ENCODE results near the gene CCHCR1. TPM values are rescaled to one million over a fixed set of nuclear protein-coding genes. Genes with fewer than 3 reads are reported as not detected.

The CCHCR1 gene
- total and polyA plus RNA-seq, 2 of the 8 experiments (the other 6 are each of a cell fraction or from before 2014, with no cell fraction given): 20.9 to 38.0 TPM

DNA sequence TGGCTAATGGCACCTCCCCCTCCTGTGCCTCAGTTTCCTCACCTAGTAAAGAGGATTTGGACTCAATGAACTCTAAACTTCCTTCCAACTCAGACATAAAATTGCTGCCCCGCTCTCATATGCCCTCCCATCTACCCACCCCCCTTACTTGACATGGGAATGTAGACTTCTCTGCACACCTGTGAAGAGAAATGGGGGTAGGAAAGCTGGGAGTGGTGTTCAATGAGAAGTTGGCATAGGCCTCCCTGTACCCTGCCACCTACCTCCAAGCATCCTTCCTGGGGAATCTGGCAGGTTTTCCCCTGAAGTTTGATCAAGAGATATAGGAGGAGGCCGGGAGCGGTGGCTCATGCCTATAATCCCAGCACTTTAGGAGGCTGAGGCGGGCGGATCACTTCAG is 16.8 kb upstream of the CCHCR1 start:
- no peak overlapping the region for H3K4me2 ChIP-seq (ENCODE audit: insufficient read depth in 1 of 2, low read depth in 2 of 2, low read length in 2 of 2)
- FAIRE-seq (no peak), DNase-seq (ENCODE audit: low read depth in 1 of 2, low spot score in 2 of 2) (no peak)
- H4K5ac ChIP-seq (ENCODE audit: insufficient read length, low read depth, low read length): no peak overlapping the region
- peaks cover 6 to 46% of the 10 kb centered on the region in 2 experiments for H3K79me2 ChIP-seq (ENCODE audit: control insufficient read depth in 1 of 2, insufficient read depth in 2 of 2, low read length in 2 of 2)
- H2BK20ac ChIP-seq (ENCODE audit: low read length): peak overlapping the region; percentile 88
- no peak overlapping the region for H3K56ac ChIP-seq (replicated peaks; ENCODE audit: insufficient read length, low read depth, low read length)
- H3K9me3 ChIP-seq (ENCODE audit: insufficient read depth in 2 of 2, low read depth in 1 of 2, low read length in 1 of 2): no peaks in the 10 kb centered on the region
- CTCF ChIA-PET (ENCODE audit: partially characterized antibody): interaction anchor here (0.6 to 5.9 kb wide), 11 partner anchors 9 to 634 kb away, joined by 3 to 36 read pairs (median 3); no protein-coding TSS in a partner anchor
- H2BK15ac ChIP-seq (ENCODE audit: low read length): peak overlapping the region; percentile 83; the same call in 1 of the 2 replicates
- H2AFZ ChIP-seq (ENCODE audit: low read length): no peak overlapping the region
- no peak overlapping the region for H4K8ac ChIP-seq (ENCODE audit: extremely low read depth, insufficient read depth, low read length)
- peak overlapping the region; percentile 6 for H3K4ac ChIP-seq (replicated peaks; ENCODE audit: insufficient read length, low read depth, low read length)
- H2BK120ac ChIP-seq (replicated peaks; ENCODE audit: low read depth, low read length): no peak overlapping the region
- H2AK5ac ChIP-seq (ENCODE audit: low read depth, low read length): peak overlapping the region; percentile 97; the same call in 1 of the 2 replicates
- H3K27ac ChIP-seq (ENCODE audit: low read depth, low read length): no peak overlapping the region
- 75% methylated on average over 5 of the region's 5 CpGs; no CpG with 5 or more reads in 1 of the 2 experiments for WGBS, 2 experiments (ENCODE audit: extremely low coverage in 1 of 2, insufficient coverage in 1 of 2, insufficient read length in 1 of 2, insufficient replicate concordance in 2 of 2, low coverage in 1 of 2, low lambda C conversion rate in 2 of 2, missing lambda C conversion rate in 1 of 2)
- no peak for TF ChIP-seq CHD1 (IDR thresholded peaks at IDR 0.05; ENCODE audit: low read depth, low read length)
- no peak for TF ChIP-seq CBX5 (IDR thresholded peaks at IDR 0.05; ENCODE audit: low read depth, low read length)
- TF ChIP-seq SP2 (IDR thresholded peaks at IDR 0.05; ENCODE audit: low read length): no peak
- TF ChIP-seq USF2 (IDR thresholded peaks at IDR 0.05; ENCODE audit: low read length): no peak
- TF ChIP-seq MAFK (IDR thresholded peaks at IDR 0.05; ENCODE audit: low read depth, low read length): no peak
- TF ChIP-seq, protein P1, sequence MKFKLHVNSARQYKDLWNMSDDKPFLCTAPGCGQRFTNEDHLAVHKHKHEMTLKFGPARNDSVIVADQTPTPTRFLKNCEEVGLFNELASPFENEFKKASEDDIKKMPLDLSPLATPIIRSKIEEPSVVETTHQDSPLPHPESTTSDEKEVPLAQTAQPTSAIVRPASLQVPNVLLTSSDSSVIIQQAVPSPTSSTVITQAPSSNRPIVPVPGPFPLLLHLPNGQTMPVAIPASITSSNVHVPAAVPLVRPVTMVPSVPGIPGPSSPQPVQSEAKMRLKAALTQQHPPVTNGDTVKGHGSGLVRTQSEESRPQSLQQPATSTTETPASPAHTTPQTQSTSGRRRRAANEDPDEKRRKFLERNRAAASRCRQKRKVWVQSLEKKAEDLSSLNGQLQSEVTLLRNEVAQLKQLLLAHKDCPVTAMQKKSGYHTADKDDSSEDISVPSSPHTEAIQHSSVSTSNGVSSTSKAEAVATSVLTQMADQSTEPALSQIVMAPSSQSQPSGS (IDR thresholded peaks at IDR 0.05; ENCODE audit: low read length): no peak
- peak overlapping the region; percentile 16 for H4K91ac ChIP-seq (replicated peaks; ENCODE audit: insufficient read length, low read length)
- H3K14ac ChIP-seq (ENCODE audit: insufficient read length): no peak overlapping the region
- no peaks in the 10 kb centered on the region for H3K36me3 ChIP-seq (ENCODE audit: control insufficient read depth in 2 of 4, insufficient read depth in 4 of 4, low read length in 3 of 4)
- peak overlapping the region; percentile 97; the same call in 1 of the 2 replicates for H3K18ac ChIP-seq (ENCODE audit: extremely low read depth, low read length)
- H2BK5ac ChIP-seq (ENCODE audit: low read depth, low read length): peak overlapping the region; percentile 100; the same call in 1 of the 2 replicates
- POLR2A ChIA-PET (ENCODE audit: partially characterized antibody): interaction anchor here (1.4 to 68.5 kb wide), 3 partner anchors 6 to 135 kb away, joined by 4 to 2251 read pairs (median 2251); partner anchors contain the start of genes CCHCR1, CDSN, POU5F1 and PSORS1C1
- H2BK12ac ChIP-seq (ENCODE audit: low read depth, low read length): peak overlapping the region; percentile 70
- H3K27me3 ChIP-seq (replicated peaks in 1 of 4; ENCODE audit: control insufficient read depth in 3 of 4, extremely low read depth in 1 of 4, insufficient read depth in 3 of 4, low read length in 3 of 4): no peaks in the 10 kb centered on the region
- peaks cover 5% of the 10 kb centered on the region for H3K79me1 ChIP-seq (ENCODE audit: low read depth, low read length)
- H3K4me1 ChIP-seq (replicated peaks in 1 of 4; ENCODE audit: control insufficient read depth in 3 of 4, insufficient read depth in 4 of 4, low read length in 3 of 4): peaks cover 22 to 43% (median 31%) of the 10 kb centered on the region in 4 experiments
- H3K9ac ChIP-seq (replicated peaks in 1 of 4; ENCODE audit: extremely low read depth in 1 of 4, low read depth in 3 of 4, low read length in 3 of 4): no peak overlapping the region
- peaks cover 11% of the 10 kb centered on the region for H3K23me2 ChIP-seq (ENCODE audit: low read depth, low read length)
- no peak overlapping the region for H3K4me3 ChIP-seq (ENCODE audit: extremely low read depth in 1 of 4, insufficient read depth in 2 of 4, low read depth in 3 of 4, low read length in 4 of 4)
- no peak overlapping the region for H3K23ac ChIP-seq (ENCODE audit: insufficient read length)
- peaks cover 2 to 5% of the 10 kb centered on the region in 2 experiments for H4K20me1 ChIP-seq (replicated peaks in 1 of 2; ENCODE audit: control insufficient read depth in 1 of 2, insufficient read depth in 2 of 2, low read length in 2 of 2)
